ENCODE data around the gene ZNF605.

DNA sequence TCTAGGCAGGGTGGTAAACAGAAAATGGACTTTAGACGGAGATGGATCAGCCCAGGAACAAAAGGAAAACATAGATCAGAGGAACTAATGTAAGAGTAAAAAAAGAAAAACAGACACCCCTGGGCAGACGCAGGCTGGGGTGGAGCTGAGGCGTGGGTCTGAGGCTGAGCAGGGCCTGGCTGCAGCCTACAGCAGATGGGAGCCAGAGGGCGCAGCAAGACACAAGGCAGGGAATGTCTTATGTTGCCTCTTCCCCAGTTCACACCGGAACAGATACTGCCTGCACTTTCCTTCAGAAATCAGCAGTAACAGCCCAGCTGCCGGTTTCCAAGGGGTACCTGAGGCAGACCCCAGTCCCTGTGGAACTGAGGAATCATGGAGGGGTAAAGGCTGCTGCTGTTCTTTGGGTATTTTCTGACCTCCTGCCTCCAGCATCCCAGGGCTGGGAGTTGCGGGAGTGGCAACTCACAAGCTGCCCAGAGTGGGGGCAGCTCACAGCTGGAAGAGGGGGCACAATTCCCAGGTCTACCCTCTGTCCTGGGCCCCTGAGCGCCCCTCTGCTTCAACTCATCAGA lies 9.8 kb downstream of the ZNF605 start:
- no peak for TF ChIP-seq TAF1 (IDR thresholded peaks at IDR 0.05; ENCODE audit: borderline replicate concordance, insufficient read depth, low read length)
- no peak for TF ChIP-seq POLR2AphosphoS5 (IDR thresholded peaks at IDR 0.05; ENCODE audit: low read depth, low read length)

All from PFSK-1 (cell line).